Measurements from ENCODE around the gene ABCA2.

- TF ChIP-seq CTCF (IDR thresholded peaks at IDR 0.05) (no peak), POLR2A (IDR thresholded peaks at IDR 0.05) (no peak)
Observed at GRCh38 chr9:137074657-137075274, 46.7 kb upstream of the ABCA2 start.
